ENCODE data around the gene SRP68.

The SRP68 gene

DNA sequence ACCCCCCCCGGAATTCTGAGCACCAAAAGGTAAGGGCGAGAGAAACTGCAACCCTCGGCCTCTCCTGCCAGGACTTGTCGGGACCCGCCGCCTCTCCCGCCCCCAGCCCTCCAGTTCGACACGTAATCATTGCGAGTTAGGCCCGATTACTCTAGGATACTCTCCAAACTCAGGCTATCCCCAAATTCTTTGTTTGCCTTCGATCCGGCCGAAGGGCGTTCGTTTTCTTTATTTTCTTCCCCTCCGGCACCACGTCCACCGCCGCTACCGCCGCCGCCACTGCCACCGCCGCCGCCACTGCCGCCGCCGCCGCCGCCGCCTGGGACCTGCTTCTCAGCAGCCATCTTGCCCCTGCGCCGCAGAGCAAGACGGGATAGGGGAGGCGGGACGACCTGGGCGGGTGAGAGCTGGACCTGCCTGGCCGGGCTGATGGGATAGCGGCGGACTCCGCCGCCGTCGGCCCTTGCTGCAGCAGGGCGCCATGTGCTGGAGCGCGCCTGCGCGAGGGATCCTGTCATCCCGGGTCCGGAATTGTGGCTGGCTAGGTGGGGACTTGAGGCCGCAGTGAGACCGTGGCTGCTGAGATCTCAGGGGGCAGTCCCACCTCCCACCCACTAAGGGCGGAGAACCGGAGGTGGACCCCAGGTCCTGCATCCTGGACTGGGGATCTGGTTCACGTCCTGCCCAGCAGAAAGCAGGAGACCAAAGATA lies at the start of gene SRP68:
Gene SRP68 (minus strand): TSS at position 370 of the 711 bp plus-strand sequence. CDS start 26 bp downstream, at position 344.
- DNase-seq: peak in 55 of 56 donors; percentile 60 to 98 (median 91)

DNA sequence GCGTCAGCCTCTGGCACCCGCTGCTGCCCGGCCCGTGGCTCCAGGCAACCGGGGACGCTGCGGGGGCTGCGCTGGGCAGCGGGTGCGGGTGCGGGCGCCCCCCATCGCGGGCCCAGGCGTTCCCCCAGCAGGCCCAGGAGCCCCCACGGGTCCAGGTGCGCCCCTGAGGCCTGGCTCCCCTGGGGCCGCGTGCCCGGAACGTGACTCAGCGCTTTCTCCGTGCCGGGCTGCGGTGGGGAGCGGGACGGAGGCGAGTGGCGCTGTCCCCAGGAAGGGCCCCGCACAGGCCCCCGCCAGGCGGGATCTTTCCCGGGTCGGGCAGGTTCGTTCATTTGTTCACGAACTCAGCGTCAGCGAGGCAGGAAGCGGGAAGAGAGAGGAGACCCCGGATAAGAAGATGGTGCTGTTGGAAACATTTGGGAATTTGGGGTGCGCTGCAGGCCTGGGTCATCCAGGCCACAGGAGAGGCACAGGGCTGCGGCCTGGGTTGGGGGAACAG lies 49.7 kb upstream of the SRP68 start:
- DNase-seq: peak in 1 of 56 donors; percentile 27

DNA sequence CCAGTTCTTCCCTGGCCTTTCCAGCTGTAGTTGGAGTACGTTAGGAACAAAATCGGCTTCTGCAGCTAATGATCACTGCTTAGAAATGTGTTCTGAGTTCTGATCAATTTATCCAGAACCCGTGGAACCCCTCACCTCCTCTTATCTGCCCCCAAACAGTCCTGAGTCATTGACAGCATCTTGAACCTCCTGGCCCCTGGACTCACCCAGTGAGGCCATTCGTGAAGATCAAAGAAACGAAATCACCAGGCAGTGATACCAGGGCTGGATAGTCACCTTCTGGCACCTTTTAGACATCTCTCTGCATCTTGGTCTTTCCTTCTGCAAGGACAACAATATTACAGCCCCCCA lies 48.3 kb upstream of the SRP68 start:
- DNase-seq: no peak

GRCh38 chr17:76119409-76120371 lies 47.4 kb upstream of the SRP68 start:
- no peak for DNase-seq

DNA sequence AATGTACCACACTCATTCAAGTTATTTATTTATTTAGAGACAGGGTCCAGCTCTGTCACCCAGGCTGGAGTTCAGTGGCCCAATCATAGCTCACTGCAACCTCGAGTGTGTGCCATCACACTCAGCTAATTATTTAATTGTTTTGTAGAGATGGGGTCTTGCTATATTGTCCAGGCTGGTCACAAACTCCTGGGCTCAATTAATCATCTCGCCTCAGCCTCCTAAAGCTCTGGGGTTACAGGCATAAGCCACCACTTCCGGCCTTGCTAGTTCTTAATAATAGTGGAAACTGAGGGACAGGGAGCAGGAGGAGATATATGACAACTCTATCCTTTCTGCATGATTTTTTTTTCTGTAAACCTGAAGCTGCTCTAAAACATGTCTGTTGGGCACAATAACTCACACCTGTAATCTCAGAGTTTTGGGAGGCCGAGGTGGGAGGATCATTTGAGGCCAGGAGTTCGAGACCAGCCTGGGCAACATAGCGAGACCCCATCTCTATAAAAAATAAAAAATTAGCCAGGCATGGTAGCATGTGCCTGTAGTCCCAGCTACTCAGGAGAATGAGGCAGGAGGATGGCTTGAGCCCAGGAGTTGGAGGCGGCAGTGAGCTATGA lies 42.9 kb upstream of the SRP68 start:
- DNase-seq: no peak

- no peak for DNase-seq
Observed at GRCh38 chr17:76111956-76112355, 39.6 kb upstream of the SRP68 start.

DNA sequence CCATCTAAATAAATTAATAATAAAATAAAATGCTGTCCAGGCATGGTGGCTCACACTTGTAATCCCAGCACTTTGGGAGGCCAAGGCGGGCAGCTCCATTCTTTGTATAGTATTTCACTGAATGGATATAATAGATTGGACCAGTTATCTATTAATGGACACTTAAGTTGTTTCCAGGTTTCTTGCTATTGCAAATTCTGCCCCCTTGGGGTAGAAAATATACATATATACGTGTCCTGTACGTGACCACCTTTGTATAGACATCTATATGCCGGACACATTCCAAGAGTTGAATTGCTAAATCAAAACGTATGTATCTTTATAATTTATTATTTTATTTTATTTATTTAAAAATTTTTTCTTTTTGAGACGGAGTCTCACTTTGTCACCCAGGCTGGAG lies 35.2 kb upstream of the SRP68 start:
- DNase-seq: no peak

GRCh38 chr17:76106703-76107102 lies 34.4 kb upstream of the SRP68 start:
- DNase-seq: no peak

DNA sequence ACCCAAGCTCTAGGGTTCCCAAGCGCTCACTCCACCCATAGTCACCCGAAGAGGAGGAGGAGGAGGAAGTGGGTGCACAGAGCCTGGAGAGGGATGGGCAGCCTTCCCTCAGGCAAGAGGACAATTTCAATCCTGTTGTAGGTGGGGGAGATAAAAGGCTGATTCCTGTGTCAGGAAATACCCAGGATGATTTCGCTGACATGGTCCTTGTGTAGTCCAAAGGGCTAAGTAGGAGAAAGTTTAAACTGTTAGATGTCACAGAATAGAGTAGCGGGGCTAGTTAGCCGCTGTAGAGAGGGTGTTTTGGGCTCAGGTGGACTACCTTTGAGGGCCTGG lies 32.5 kb upstream of the SRP68 start:
- DNase-seq: no peak

DNA sequence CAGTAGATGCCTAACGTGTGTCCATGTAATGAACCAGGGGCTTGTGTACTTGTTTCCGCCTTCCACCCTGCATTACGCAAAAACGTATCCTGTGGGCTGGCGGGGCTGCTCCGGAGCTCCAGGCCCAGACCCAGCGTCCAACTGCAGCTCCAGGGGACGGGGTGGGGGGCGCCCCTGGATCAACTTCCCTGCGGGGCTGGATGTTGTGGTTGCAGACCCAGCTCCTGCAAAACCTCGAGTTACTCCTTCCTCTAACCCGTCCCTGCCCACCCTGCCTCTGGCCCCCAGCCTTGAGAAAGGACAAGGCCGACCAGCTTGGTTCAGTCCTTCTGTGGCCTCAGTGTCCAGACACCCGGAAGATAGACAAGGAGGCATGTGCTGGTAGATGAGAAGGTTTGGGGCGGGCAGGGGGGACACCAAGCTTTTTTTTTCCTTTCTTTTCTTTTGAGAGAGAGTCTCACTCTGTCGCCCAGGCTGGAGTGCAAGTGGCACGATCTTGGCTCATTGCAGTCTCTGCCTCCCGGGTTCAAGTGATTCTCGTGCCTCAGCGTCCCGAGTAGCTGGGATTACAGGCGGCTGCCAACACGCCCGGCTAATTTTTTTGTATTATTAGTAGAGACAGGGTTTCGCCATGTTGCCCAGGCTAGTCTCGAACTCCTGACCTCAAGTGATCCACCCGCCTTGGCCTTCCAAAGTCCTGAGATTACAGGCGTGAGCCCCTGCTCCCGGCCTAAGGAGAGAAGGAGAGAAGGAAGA lies 32.0 kb upstream of the SRP68 start:
- DNase-seq: no peak

DNA sequence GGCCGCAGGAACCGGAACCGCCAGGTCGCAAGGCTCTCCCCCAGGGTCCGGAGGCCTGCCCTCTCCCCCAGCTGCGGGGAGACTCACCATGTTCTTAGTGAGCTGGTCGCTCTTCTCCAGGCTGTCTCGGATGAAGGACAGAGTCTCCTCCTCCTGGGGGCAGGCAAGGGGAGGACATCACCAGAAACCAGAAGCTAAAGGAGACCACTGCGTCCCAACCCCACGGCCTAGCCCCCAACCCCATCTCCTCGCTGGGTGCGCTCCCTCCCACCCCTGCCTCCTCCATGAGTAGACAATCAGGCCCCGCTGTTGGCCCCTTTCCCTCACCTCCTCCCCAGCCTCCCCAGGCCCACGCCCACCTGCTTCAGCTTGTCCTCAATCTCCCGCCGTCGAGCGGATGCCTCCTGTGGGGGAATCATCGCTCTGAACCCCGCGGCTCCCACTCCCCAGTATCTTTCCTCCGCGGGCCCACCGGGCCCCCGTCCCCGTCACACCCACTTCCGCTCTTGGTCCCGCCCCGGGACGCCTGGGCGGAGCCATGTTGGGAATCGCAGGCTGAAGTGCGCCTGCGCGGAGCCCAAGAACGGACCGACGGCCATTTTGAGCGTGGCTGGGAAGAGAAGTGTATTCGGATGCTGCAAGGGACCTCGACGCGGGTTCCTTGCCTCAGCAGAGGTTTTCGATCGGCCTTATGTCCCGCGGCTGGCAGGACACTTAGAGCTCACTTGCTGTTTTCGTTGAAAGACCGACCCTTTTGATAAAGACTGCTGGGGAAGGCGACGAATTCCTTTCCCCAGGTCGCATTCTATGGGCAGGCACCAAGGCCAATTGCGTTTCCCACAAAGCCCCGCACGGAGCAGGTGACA lies 31.2 kb upstream of the SRP68 start, which contains the start of gene EXOC7:
Gene EXOC7 (minus strand): TSS at position 514 of the 866 bp plus-strand sequence. CDS start 95 bp downstream, at position 419.
- DNase-seq: peak; percentile 39 to 96 (median 84)

- no peak for DNase-seq
Observed at GRCh38 chr17:76102944-76103273, 30.6 kb upstream of the SRP68 start.

DNA sequence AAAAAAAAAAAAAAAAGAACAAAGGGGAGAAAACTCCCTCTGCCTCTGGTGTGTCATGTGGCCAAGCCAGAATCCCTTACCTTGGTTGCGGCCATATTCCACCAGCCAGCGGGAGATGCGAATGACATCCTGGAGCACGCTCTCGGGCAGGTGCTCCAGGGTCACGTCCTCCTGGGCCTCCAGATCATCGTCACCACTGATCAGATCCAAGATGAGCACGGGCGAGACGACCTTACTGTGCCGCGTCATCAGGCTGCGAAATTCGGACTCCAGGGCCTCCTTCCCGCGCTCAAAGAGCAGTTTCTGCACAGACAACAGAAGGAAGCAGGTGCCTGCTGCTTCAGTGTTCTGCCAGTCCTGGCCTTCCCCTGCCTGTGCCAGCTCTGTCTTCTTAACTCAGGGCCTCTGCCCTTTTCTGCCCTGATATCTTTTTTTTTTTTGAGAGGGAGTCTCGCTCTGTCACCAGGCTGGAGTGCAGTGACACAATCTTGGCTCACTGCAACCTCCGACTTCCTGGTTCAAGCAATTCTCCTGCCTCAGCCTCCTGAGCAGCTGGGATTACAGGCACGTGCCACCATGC lies 25.5 kb upstream of the SRP68 start:
- DNase-seq: no peak

DNA sequence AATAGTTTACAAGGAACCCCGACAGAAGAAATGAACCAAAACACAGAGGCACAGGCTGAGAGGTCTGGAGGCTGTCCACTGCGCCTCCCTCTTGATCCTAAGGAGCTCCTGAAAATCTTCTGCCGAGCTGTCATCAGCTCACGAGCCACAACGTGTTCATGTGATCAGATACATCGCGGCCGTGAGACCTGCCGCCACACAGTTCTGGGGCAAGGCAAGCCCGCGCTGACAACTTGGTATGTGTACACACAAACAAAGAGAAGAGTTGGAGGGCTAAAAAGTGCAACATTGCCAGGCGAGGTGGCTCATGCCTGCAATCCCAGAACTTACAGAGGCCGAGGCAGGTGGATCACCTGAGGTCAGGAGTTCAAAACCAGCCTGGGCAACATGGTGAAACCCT lies 23.6 kb upstream of the SRP68 start:
- no peak for DNase-seq

- no peak for DNase-seq
Observed at GRCh38 chr17:76094046-76094445, 21.7 kb upstream of the SRP68 start.

DNA sequence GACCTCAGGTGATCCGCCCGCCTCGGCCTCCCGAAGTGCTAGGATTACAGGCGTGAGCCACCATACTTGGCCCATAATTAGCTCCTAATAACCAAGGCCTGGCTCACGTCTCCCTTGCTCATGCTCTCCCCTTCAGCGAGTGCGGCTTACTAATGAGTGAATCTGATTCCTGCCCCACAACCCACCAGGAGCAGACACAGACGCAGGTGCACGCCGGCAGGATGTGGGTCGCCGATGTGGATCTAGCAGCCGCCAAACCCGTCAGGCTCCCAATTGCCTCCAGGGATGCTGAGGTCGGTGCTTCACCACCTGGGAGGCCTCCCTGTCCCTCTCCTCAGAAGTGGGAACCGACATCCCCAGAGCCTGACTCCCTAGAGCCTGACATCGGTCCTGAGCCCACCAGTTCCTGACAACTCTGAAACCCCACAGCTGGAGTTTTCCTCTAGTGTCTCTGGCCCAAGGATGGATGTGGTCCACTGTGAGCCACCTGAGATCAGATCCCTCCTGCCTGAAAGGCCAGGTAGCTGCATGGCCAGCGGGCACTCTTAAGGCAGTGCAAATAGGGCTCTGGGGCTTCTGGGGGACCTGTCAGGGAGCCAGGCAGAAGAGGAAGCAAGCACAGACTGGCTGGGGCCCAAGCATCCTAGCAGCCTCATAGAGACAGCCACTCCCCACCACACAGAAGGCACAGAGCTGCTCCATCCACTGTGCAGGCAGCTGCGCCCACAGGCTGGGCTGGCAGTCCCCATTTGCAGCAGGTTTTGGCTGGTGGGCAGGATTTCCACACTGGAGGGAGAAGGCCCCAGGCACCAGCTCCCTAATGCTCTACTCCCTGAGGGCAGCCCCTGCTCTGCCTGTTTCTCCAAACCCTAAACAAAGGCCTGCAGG lies 20.5 kb upstream of the SRP68 start:
- DNase-seq: peak in 1 of 56 donors; percentile 22

GRCh38 chr17:76091526-76092286 lies 19.4 kb upstream of the SRP68 start:
- no peak for DNase-seq

DNA sequence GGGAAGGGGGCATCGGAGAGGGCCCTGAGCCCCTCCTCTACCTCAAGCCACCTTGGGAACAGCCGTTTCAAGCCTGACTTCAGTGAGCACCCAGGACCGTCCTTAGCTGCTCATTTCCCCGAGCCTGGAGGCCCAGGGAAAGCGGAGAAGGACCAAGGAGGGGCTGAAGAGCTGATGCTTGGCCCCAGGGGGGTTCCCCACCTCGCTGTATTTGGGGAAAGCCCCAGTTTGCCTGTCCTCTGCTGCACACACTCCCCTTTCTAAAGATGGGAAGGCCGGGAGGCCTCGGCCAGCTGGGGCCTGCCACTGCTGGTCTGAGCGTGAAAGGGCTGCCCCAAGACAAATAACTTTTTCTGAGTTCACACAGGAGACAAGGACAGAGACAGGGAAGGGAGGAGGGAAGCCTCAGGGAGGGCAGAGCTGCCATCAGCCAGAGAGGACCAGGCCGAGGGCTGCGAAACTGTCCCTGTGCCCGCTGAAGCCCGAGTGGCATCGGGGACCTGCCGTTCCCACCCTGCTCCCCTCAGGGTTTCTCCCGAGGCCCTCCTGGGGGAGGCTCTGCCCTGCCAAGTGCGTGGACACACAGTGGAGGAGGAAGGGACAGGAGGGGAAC lies 18.3 kb upstream of the SRP68 start:
- no peak for DNase-seq

All from amygdala (tissue), 56 donors.